OCI-M1 (cell line): ENCODE results near the gene KLHL20.
"Not testable (repeated sequence)": the region's sequence is repeated elsewhere in the genome, so short reads cannot be mapped to it uniquely, and the experiment has no call there.

Experiments used
- DNase-seq: peaks from one replicate; lab custom pipeline; 2025; lab: John Stamatoyannopoulos, UW

Gene KLHL20, protein sequence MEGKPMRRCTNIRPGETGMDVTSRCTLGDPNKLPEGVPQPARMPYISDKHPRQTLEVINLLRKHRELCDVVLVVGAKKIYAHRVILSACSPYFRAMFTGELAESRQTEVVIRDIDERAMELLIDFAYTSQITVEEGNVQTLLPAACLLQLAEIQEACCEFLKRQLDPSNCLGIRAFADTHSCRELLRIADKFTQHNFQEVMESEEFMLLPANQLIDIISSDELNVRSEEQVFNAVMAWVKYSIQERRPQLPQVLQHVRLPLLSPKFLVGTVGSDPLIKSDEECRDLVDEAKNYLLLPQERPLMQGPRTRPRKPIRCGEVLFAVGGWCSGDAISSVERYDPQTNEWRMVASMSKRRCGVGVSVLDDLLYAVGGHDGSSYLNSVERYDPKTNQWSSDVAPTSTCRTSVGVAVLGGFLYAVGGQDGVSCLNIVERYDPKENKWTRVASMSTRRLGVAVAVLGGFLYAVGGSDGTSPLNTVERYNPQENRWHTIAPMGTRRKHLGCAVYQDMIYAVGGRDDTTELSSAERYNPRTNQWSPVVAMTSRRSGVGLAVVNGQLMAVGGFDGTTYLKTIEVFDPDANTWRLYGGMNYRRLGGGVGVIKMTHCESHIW

DNA sequence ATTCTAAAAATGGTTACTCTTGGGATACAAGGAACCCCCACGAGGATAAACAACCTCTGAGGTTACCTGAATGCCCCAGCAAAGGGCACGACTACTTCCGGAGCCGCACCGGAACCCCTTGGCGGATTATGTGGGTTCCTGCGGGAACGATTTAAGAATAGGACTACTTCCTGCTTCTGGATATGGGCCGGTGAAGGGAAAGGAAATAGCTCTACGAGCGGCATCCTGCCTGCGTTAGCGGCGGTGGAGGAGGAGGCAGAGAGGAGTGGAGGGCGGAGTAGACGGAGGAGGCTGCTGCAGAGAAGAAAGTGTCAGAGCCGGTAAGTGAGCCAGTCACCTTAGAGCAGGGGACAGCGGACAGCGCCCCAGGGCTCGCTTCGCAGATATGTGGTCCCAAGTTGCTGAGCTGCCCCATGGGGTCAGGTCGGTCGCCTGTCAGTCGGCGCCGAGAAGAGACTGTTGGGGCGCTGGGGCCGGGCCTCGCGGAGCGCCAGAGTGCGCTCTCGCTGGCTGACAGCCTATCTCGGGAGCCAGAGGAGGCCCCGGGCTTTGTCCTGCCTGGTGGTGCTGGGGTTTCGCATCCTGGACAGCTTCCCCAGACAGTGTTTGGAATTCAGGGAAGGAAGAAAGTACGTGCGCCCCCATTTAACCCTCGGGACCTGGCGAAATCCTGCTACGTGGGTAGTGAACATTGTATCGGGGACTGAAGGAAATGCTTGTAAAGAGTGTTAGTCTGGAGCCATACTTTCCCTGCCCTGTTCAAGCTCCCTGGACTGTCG lies at the start of gene KLHL20:
TSS of gene KLHL20 (plus strand) at position 223 of the 779 bp plus-strand sequence. CDS start 1,063 bp downstream, outside the sequence.
- DNase-seq, result peak; percentile 97

DNA sequence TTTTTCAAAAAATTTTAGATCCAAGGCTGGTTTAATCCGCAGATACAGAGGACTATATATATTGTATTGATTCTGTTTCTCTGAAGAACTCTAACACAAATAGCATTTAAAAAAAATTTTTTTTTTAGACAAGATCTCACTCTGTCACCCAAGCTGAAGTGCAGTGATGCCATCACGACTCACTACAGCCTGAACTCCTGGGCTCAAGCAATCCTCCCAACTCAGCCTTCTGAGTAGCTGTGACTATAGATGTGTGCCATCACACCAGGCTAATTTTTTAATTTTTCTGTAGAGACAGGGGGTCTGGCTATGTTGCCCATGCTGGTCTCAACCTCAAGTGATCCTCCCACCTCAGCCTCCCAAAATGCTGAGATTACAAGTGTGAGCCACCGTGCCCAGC lies 48.1 kb upstream of the KLHL20 start:
- no peak for DNase-seq

DNA sequence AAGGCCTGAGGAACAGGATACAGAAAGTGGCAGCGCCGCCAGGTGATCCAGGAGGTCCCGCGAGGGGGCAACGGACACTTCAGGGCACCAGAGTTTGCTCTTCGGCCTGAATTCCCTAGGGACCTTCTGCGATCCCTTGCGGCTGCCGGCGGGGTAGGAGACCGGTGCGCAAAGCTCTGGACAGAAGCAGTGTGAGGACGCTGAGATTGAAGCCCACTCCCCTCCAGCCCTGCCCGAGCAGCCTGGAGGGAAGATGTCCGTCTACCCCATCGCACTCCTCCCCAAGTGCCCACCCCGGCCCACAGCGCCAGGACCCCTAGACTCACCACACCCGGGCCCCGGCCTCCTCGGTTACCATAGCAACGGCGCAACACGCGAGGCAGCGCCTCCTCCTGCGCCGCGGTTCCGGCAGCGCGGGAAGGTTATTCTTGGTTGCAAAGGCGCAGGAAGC lies 45.3 kb upstream of the KLHL20 start, which contains the start of gene ANKRD45:
TSS of gene ANKRD45 (minus strand) at position 361 of the 451 bp plus-strand sequence. CDS start 10,433 bp downstream, outside the sequence.
- DNase-seq, result no peak

DNA sequence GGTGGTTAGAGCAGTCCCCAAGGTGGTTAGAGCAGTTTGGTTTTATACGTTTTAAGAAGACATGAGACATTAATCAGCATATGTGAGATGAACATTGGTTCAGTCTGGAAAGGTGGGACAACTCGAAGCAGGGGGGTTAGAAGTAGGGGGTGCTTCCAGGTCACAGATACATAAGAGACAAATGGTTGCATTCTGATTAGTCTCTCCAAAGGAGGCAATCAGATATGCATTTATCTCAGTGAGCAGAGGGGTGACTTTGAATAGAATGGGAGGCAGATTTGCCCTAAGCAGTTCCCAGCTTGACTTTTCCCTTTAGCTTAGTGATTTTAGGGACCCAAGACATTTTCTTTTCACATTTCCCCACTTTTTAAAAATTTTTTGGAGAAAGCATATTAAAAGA lies 40.3 kb upstream of the KLHL20 start:
- not testable (repeated sequence) for DNase-seq

DNA sequence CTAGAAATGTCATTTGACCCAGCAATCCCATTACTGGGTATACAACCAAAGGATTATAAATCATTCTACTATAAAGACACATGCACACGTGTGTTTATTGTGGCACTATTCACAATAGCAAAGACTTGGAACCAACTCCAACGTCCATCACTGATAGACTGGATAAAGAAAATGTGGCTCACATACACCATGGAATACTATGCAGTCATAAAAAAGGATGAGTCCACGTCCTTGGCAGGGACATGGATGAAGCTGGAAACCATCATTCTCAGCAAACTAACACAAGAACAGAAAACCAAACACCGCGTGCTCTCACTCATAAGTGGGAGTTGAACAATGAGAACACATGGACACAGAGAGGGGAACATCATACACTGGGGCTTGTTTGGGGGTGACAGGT lies 34.6 kb upstream of the KLHL20 start:
- DNase-seq, result not testable (repeated sequence)

DNA sequence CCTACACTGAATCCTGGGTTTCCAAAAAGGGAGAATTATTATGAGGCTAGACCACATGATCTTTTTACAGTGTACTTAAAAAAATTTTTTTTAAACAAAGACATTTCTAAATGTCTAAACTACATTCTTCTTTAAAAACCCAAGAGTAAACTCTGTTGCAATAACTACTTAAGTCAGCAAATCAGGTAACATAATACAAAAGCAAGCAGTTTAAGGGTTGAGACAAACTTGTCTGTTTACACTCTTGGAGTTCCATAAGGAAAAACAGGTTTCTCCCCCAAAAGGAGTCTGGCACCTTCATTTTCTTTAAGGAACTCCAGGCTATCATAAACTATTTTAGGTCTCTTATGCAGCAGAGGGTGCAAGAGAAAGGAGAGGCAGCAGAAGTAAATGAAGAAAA lies 32.6 kb upstream of the KLHL20 start:
- no peak for DNase-seq

DNA sequence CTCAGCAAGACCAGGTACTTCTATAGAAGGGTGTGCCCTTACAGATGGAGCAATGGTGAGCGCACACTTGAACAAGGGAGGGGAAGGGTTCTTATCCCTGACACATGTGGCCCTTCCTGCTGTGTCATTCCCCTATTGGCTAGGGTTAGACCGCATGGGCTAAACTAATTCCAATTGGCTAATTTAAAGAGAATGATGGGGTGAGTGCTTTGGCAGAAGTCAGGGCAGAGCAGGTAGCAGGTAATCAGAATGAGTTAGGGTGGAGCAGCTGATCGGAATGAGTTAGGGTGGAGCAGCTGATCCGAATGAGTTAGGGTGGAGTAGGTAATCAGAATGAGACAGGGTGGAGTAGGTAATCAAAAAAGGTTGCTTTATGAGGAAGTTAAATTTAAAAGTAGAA lies 30.9 kb upstream of the KLHL20 start:
- not testable (repeated sequence) for DNase-seq

DNA sequence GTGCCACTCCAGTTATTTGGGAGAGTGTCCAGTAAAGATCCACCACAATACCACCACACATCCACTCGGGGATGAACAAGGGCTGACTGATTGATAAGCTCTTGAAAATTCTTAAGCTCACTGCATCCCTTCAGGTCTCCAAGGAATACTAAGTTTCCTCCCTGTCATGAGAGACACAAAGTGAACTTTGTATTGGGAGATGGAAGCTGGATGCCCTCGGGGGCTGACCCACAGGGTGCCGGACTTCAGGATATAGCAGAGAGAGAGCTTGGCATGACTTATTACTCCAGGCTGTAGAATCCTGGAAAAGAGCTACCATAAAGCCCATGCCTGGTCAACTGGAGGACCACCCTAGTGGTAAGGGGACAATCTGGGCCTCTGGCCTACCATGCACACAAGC lies 29.7 kb upstream of the KLHL20 start:
- not testable (repeated sequence) for DNase-seq

DNA sequence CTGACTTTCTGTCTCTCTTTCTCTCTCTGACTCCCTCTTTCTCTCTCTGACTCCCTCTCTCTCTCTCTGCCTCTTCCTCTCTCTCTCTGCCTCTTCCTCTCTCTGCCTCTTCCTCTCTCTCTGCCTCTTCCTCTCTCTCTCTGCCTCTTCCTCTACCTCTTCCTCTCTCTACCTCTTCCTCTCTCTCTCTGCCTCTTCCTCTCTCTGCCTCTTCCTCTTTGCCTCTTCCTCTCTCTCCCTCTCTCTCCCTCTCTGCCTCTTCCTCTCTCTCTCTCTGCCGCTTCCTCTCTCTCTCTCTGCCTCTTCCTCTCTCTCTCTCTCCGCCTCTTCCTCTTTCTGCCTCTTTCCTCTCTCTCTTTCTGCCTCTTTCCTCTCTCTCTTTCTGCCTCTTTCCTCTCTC lies 26.5 kb upstream of the KLHL20 start:
- DNase-seq, result no peak

DNA sequence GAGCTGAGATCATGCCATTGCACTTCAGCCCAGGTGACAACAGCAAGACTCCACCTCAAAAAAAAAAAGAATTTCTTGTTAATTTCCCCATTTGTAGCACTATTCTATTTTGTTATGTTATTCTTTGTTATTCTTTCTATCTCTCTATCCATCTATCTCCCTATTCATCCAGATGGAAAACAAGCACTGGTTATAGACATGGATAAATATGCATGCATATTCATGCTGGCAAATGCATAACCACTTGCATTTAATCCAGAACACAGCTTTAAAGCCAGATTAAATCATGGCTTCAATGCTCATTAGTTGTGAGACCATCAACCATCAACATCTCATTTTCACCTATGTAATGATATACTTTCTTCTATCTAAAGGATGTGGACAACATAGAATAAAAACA lies 21.5 kb upstream of the KLHL20 start:
- DNase-seq, result no peak

DNA sequence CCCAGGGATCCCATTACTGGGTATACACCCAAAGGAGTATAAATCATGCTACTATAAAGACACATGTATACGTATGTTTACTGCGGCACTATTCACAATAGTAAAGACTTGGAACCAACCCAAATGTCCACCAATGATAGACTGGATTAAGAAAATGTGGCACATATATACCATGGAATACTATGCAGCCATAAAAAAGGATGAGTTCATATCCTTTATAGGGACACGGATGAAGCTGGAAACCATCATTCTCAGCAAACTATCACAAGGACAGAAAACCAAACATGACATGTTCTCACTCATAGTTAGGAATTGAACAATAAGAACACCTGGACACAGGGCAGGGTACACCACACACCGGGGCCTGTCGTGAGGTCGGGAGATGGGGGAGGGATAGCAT lies 13.5 kb upstream of the KLHL20 start:
- not testable (repeated sequence) for DNase-seq

DNA sequence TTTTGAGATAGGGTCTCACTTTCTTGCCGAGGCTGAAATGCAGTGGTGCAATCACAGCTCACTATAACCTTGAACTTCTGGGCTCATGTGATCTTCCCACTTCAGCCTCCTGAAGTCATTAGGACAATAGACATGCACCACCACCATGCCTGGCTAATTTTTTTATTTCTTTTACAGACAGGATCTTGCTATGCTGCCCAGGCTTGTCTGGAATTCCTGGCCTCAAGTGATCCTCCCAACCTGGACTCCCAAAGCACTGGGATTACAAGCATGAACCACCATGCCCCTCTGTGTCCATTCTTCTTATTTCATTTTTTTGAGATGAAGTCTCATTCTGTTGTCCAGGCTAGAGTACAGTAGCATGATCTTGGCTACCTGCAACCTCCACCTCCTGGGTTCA lies 12.0 kb upstream of the KLHL20 start:
- no peak for DNase-seq

DNA sequence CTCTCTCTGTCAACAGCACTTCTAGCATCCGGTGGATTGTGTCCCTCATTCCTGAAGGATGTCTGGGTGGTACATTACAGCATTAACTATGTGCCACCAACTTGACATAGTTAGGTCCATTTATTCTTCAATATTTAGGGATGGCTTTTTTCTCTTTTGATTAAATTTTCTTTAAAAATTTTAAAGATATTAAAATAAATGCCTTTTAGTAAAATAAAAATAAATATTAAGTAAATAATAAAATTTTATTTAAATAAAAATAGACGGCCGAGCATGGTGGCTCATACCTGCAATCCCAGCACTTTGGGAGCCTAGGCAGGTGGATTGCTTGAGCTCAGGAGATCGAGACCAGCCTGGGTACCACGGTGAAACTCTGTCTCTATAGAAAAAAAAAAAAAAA lies 9.7 kb upstream of the KLHL20 start:
- no peak for DNase-seq

DNA sequence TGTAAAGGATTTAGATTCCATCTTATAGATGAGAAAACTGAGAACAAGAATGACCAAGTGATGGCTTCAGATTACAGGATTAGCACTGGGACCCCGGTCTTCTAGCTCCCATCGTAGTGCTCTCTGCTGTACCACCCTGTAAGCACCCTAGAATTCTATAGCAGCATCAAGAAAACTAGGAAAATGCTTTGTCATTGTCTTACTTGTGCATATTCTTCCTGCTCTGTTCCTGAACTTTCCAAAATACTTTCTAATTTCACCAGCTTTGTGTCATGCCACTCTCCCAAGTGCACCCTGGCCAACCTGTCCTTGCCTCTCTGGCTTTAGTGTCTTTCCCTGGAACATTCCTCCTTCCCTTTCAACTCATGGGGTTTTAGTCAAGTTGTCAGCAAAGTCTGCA lies 6.0 kb upstream of the KLHL20 start:
- no peak for DNase-seq

DNA sequence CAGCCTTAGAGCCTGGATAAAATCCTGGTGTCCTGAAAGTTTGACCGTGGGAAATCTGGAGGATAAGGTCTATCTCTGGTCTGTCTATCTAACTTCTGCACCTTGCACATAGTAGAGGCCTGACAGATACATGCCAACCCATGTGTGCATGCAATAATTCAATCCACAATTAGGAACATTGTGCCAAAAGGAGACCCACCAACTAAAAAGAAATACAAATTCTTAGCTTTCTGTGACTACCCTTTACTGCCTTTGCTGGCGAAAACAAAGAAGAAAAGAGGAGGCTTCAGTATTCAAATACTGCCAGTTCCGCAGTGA lies 381 bp upstream of the KLHL20 start:
- no peak for DNase-seq

DNA sequence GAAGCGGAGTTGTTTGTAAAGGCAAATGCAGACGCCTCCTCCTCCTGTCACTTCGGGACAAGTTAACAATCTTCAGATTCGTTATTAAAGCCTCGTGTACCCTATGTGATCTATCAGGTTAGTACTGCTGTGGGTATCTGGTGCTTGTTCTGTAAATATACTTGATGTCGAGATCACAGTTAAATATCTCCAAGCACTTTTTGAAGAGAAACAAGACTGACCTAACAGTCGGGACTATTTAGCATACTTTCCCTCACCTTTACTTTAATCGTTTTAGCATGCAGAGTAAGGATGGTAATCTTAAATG lies 710 bp downstream of the KLHL20 start:
- DNase-seq, result no peak

DNA sequence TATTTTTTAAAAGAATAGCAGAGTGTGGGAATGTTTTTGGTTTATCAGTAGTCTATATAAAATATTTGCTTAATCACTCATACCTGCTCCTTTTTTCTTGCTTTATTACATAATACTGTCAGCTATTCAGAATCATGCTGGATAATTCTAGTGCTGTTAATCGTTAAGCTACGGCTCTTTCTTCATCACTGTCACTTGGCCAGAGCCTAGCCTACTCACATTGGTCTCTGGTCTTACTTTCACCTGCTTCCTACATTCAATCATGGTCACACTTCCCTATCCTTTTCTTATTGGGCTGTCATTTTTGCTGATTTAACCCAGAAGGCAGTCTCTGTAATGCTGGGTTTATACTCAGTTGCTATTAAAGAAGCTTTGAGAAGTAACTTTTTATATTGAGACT lies 2.5 kb downstream of the KLHL20 start:
- DNase-seq, result no peak

DNA sequence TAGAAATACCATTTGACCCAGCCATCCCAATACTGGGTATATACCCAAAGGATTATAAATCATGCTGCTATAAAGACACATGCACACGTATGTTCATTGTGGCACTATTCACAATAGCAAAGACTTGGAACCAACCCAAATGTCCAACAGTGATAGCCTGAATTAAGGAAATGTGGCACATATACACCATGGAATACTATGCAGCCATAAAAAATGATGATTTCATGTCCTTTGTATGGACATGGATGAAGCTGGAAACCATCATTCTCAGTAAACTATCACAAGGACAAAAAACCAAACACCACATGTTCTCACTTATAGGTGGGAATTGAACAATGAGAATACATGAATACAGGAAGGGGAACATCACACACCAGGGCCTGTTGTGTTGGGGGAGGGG lies 16.6 kb downstream of the KLHL20 start:
- DNase-seq, result not testable (repeated sequence)

DNA sequence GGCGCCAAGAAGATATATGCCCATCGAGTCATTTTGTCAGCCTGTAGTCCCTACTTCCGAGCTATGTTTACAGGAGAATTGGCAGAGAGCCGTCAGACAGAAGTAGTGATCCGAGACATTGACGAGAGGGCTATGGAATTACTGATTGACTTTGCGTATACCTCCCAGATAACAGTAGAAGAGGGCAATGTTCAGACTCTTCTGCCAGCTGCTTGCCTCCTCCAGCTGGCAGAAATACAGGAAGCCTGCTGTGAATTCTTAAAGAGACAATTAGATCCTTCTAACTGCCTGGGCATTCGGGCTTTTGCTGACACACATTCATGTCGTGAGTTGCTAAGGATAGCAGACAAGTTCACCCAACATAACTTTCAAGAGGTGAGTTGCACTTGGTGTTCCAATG lies 19.1 kb downstream of the KLHL20 start:
- DNase-seq, result no peak

DNA sequence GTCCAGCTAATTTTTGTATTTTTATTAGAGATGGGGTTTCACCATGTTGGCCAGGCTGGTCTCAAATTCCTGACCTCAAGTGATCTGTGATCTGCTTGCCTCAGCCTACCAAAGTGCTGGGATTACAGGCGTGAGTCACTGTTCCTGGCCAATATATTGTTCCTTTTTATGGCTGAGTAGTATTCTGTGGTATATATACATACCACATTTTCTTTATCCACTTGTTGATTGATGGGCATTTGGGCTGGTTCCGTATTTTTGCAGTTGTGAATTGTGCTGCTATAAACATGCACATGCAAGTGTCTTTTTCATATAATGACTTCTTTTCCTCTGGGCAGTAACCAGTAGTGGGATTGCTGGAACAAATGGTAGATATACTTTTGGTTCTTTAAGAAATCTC lies 21.3 kb downstream of the KLHL20 start:
- not testable (repeated sequence) for DNase-seq

DNA sequence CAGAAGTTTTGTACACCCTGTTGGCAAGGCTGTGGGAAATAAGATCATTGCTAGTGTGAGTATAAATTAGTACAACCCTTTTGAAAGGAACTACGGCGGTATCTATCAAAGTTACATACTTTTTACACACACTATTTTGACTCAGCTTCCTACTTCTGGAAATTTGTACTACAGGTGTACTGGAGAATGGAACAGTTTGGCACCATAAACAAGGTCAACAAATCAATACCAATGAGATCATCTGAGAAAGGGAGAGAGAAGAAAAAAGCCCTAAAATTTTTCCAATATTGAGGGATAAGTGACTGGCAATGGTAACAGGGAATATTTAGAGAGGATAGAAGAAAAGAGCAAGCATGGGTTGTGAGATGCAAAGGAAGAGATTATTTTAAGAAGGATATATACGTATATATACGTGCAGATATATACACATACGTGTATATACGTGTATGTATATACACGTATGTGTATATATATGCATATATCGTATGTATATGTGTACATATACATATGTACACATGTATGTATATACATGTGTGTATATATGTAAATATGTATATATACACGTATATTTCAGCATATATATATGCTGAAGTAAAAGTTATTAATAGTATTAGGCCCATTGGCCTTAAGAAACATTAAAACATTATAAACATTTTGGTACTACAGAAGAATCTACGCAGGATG lies 27.6 kb downstream of the KLHL20 start:
- DNase-seq, result no peak

DNA sequence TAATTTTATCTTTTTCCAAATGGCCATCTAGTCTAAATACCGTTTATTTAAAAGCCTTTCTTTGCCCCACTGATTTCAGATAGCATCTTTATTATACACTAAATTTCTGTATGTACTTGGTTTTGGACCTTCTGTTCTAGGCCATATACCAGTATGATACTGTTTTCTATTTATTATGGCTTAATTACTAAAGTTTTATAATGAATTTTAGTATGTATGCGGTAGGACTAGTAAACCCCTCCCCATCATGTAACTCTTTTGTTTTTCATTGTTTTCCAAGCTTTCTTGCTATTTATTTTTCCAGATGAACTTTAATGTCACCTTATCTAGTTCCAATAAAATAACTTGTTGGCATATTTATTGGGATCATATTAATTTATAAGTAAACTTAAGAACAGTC lies 29.9 kb downstream of the KLHL20 start:
- no peak for DNase-seq
